Astrocyte of the cerebellum (primary cell): Measurements from ENCODE around the gene ROGDI.

Experiments
- DNase-seq: peaks from one replicate; pipeline ENCODE4 v3.0.0-alpha.2; 2011; ENCODE audit warnings: low read depth
- H3K4me3 ChIP-seq: 2 replicates; pipeline ENCODE4 v1.5.1; 2011; ENCODE audit warnings: mild to moderate bottlenecking, low read depth, low read length, moderate library complexity
- CTCF ChIP-seq: IDR thresholded peaks from 2 replicates; pipeline ENCODE4 v1.5.1; 2012; ENCODE audit warnings: low read length, low read depth, moderate library complexity, mild to moderate bottlenecking; ENCODE audit errors: missing control alignments
- in situ Hi-C: cut with HindIII; loops from 2 replicates; pipeline ENCODE4 v1.10.0; 2017; ENCODE audit warnings: low sequenced_read_pairs

The ROGDI gene

GRCh38 chr16:4805231-4805630 is 2.8 kb upstream of the ROGDI start:
- H3K4me3 ChIP-seq = no peak overlapping the region
- in situ Hi-C loops = no loop called here
- TF ChIP-seq CTCF = no peak
- no peak for DNase-seq

GRCh38 chr16:4803898-4804762 is 1.7 kb upstream of the ROGDI start:
- no peak overlapping the region for H3K4me3 ChIP-seq
- in situ Hi-C loops = no loop called here
- DNase-seq = no peak
- TF ChIP-seq CTCF = no peak

GRCh38 chr16:4803401-4803844 is 990 bp upstream of the ROGDI start:
- peak overlapping the region; percentile 68 for H3K4me3 ChIP-seq
- DNase-seq = no peak

GRCh38 chr16:4802659-4803287 is 340 bp upstream of the ROGDI start:
- in situ Hi-C loops = no loop called here
- no peak for TF ChIP-seq CTCF
- DNase-seq = peak; percentile 82
- H3K4me3 ChIP-seq = peak overlapping the region; percentile 68

More at GRCh38 chr16:4803401-4803844, 990 bp upstream of the ROGDI start:
- no peak for TF ChIP-seq CTCF
- in situ Hi-C loops = no loop called here

GRCh38 chr16:4801051-4801961 is 1.1 kb downstream of the ROGDI start:
- no peak for DNase-seq
- no peak for TF ChIP-seq CTCF
- in situ Hi-C loops = no loop called here
- H3K4me3 ChIP-seq = peak overlapping the region; percentile 68
